Measurements from ENCODE around the gene WDR5.

Gene WDR5

GRCh38 chr9:134159566-134160245 lies 23.8 kb downstream of the WDR5 start:
- no peak for DNase-seq

GRCh38 chr9:134161647-134162046 lies 25.8 kb downstream of the WDR5 start:
- DNase-seq = no peak

DNA sequence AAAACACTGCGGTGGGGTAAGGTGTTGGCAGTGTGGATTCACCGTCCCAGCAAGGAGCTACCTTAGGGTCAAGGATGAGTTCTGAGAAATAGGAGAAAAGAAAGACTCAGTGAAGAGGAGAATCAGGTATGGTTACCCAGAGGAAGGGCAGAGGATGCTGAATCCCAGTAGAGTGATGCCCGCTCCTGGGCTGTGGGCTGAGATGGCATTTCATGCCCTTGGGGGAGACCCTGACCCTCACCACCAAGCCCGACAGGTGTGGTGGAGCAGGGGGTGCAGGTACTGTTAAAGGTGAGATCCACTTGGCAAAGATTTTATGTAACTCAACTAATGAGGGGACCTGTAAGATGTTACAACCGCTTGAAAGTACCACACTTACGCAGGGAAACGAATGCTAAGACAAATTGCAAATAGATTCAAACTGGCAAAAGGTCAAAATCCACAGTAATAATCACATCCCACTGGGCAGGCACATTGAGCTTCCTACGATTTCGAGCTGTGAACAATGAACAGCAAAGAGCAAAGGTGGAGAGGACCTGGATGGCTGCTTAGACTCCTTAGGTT lies 26.4 kb downstream of the WDR5 start:
- DNase-seq = no peak

- DNase-seq = no peak
Observed at GRCh38 chr9:134162926-134163370, 27.1 kb downstream of the WDR5 start.

DNA sequence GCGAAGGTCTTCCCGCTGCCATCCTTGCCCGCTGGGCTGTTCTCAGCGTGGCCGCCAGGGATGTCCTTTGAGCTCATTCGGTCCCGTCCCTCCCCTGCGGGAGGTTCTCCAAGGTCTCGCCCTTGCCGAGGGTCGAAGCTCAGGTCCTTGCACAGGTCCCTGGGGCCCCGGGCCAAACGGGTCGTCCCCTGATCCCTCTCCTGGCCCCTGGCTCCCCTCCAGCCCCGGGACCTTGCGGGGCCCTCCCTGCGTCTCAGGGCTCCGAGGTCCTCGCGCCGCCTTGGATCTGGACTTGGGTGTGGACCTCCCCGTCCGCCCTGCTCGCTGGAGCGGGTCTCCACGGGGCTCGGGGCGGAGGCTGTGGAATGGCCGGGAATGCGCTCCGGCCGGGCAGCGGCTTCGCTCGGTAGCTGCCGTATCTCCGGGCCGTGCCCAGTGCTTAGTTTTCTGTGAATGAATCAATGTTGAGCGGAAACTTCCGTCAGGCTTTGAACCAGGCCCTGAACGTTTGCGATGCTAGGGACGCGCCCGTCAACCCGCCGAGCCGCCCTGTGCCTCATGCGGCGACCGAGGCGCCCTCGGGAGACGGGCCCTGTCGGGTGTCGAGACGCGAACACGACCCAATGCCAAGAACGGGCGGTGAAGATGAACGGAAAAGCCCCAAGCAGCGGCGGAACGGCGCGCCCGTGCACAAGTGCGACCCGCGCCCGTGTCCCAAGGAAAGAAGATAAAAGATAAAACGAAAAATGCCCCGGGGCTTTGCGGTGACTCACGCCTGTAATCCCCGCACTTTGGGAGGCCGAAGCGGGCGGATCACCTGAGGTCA lies 27.7 kb downstream of the WDR5 start:
- peak in 1 of 2 experiments; percentile 13 for DNase-seq

DNA sequence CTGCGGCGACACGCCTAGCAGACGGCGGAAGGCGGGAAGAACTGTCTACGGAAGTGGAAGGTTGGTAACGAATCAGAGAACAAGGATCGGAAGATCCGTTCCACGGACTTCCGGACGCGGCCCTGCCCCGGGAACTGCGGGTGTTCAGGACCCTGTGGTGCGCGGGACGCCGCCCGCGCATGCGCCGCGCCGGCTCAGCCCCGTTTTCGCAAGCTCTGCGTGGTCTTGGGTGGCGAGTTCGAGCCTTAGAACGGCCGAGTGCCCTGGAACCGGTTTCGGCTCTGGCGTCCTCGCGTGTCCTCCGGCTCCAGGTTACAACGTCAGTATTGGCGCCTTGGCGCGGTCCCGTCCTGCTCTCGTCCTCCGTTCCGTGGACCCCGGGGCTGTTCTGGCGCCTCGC lies 29.0 kb downstream of the WDR5 start:
- DNase-seq = no peak

DNA sequence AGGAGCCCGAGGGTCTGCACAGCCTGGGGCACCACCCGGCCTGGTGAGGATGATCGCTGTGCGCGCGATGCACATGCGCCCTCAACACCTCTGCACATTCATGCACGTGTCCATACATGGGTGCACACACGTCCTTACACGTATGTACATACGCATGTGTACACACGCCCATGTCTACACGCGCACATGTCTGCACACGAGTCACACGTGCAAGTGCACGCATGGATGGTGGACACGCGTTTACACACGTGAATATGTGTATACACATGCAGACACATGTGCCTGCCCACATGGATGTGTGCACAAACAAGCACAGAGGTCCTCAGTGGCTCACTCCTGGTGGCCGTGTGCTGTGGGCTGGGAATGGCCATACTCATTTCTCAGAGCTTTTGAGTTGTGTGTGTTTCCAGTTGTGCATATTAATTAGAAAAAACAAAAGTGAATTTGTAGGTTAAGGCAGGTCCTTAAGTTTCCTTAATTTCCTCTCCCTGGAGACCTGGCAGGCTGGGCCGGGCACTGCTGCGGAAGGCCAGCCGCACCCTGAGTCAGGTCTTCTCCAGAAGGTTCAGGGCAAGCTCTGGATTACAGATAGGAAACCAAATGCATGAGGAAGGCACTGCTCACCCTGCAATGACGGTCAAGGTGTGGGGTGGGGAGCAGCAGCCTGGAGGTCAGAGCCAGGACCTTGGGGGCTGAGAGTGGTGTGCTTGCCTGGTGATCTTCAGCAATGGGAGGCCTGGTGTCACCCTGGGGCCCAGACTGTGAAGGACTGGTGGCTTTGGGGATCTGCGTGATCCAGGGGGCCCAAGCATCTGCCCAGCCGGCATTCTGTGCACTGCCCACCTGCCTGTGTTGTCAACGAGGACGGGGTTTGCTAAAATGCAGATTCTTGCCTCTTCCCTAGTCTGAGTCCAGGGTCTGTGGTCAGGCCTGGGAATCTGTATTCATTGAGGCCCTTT lies 29.8 kb downstream of the WDR5 start:
- DNase-seq = no peak

GRCh38 chr9:134166374-134166773 lies 30.5 kb downstream of the WDR5 start:
- no peak for DNase-seq

GRCh38 chr9:134167530-134167931 lies 31.6 kb downstream of the WDR5 start:
- DNase-seq = no peak

GRCh38 chr9:134168757-134169550 lies 33.1 kb downstream of the WDR5 start:
- no peak for DNase-seq

DNA sequence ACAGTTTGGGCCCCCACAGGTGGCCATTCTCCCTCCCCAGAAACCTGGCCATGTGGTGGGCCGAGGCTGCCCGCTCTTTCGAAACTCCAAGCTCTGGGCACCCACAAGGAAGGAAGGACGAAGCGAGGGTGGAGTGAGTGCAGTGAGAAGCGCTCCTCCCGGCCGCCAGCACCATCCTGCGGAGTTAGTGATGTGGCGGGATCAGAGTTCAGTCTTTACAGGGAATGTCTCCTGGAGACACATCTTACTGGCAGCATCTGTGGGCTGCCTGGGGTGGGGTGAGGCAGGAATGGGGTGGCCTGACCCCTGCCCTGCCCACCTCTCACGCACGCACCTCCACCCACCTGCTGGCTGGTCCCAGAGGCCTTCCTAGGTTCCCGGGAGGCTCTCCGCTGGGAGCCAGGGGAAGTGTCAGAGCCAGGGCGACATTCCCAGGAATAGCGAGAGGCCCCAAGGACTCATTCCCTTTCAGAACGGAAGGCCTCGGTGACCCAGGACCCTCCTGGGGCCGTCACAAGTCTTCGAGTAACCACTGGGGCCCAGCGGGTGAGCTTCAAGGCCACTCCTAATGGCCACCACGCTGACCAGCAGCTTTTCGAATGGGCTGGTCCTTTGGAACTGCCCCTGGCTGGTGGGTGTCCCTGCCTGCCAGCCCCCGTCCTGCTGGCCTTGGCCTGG lies 34.0 kb downstream of the WDR5 start:
- no peak for DNase-seq

- no peak for DNase-seq
Observed at GRCh38 chr9:134170532-134171315, 34.8 kb downstream of the WDR5 start.

DNA sequence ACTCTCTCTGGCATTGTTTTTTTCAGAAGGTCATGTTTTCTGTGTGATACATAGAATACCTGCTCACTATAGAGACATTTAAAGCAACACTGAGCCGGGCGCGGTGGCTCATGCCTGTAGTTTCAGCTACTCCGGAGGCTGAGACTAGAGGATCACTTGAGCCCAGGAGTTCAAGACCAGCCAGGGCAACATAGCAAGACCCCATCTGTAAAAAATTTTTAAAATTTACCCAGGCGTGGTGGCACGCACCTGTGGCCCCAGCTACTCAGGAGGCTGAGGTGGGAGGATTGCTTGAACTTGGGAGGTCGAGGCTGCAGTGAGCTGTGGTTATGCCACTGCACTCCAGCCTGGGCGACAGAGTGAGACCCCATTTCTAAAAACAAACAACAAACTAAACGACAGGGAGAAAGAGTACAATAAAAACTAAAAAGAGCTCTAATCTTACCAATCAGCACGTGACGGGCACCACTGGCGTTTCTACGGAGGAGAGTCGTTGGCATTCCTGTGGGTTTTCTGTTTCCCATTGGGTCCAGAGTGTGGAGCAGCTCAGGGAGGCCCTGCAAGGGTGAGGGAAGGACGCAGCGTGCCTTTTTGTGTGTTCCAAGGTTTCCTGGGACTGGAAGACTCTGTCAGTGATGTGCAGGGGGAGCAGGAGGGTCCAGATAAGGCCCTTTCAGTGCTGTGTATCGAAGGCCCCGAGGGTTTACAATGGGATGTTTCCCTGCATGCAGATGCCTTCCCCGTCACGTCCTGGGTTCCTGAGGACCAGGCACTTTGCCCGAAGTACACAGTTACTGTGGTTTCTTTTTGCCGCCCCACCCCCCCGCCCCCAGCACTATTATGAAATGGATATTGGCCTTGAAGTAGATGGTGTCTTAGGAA lies 35.7 kb downstream of the WDR5 start:
- DNase-seq = no peak

DNA sequence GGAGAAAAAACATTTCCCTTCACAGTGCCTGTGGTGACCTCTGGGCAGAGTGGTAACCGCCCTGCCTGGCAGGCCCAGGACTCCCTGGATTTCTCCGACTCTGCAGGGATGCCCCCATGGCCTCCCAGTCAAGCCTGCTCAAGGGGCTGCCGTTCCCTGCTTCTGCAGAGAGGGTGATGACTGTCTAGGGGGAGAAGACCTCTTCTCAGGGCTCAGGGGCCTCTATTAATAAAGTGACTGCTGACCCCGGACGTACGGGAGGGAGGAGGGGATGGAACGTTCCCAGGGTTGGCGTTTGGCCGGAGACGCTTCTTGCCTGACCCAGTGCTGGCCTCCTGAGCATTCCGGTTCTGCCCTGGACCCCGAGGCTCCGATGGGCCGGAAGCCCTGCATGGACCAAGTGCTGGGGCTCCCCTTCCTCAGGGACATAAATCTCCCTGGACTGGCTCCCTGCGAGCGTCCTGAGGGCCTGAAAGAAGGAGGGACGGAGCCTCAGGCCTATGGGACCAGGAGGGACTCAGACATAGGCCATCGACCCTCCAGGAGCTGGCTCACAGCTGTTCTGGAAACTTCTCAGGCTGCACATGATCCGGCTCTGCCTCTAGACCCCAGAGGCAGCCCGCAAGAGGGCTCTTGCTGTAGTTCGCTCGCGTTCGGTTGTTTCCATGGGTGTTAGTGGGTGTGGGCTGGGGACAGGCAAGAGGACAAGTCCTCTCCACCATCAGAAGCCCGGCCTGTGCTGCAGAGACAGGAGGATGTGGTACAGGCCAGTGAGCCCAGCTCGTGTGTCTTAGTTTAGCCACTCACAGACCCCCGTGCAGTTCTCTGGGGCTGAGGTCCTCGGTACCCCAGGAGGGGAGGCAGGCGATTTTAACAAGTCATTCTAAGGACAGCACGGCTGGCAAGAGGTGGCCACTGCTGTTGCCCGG lies 36.6 kb downstream of the WDR5 start:
- no peak for DNase-seq

DNA sequence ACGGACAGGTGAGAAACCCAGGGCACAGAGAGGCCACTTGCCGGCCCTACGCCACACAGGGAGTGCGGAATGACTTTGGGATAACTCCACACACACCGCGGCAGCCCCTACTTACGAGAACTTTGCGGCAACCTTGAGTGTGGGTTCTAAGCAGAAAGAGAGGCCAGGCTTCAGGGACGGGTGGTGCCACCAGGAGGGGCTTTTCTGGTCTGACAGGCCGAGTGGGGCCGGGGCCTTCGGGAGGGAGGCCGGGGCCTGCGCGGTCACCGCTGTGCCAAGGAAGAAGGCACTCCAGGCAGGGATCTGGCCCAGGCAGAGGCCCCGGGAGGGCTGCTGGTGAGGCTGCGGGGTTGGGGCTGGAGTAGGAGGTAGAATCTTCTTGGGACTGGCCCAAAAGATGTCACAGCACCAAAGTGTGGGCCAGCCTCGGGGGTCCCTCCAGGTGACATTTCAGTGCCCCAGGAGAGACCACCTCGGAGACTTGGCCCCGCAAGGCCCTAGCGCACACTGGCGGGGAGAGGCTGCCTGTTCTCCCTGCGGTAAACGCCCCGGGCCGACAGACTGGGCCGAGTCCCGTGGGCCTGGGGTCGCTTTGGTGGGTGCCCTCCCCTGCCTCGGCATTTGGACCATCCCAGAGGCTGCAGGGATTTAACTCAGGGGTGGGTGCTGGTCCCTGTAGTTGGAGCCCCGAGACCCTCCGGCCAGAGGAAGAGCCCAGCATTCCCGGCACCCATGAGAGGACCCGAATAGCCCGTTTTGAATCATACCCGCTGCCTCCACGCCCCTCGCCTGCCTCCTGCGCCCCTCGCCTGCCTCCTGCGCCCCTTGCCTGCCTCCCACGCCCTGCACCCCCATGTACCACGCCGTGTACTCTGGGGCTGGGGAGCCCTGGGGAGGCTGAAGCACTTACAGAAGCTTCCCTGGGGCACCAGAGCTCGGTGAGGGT lies 37.5 kb downstream of the WDR5 start:
- no peak for DNase-seq

DNA sequence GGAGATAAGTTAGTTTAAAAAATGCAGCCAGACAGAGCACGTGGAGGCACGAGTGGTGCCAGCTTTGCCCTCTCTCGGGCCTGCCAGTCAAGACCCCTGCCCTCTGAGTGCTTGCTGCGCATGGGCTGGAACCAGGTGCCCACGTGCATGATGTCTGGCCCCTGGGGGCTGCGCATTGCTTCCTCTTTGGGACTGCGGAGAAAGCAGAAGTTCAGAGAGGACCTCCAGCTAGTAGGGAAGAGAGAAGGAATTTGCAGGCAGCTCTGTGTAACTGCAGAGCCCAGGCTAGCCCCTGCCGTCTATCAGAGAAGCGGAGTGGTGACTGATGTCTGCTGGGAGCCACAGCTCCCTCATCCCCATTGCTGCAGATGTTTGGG lies 38.2 kb downstream of the WDR5 start:
- DNase-seq = no peak
